Dendritic cell treated with granulocyte-macrophage colony-stimulating factor and Interleukin-4, amounts not matched to agents 40 ng/mL and 50 ng/mL, for 4 days (primary cell): ENCODE results near the gene FBN2.
"Not testable (repeated sequence)": the region's sequence is repeated elsewhere in the genome, so short reads cannot be mapped to it uniquely, and the experiment has no call there.

Source experiments
- H3K27ac Mint-ChIP-seq: one replicate; pipeline ENCODE4 v1.8.0; 2022; ENCODE audit warnings: mild to moderate bottlenecking, mixed read lengths
- H3K27me3 Mint-ChIP-seq: one replicate; pipeline ENCODE4 v1.8.0; 2022; ENCODE audit warnings: mild to moderate bottlenecking, mixed read lengths
- H3K36me3 Mint-ChIP-seq: one replicate; pipeline ENCODE4 v1.8.0; 2022; ENCODE audit warnings: low read depth, mixed read lengths
- H3K4me1 Mint-ChIP-seq: one replicate; pipeline ENCODE4 v1.8.0; 2022; ENCODE audit warnings: low read depth, mixed read lengths
- H3K4me3 Mint-ChIP-seq: one replicate; pipeline ENCODE4 v1.8.0; 2022; ENCODE audit warnings: mild to moderate bottlenecking, moderate library complexity, mixed read lengths
- H3K9me3 Mint-ChIP-seq: one replicate; pipeline ENCODE4 v1.8.0; 2022; ENCODE audit warnings: mixed read lengths
- intact Hi-C: fragments of 100-400 bp; cut with micrococcal nuclease; formaldehyde crosslinking; loops from one replicate; pipeline ENCODE4 v1.15.0; 2022

FBN2 gene

DNA sequence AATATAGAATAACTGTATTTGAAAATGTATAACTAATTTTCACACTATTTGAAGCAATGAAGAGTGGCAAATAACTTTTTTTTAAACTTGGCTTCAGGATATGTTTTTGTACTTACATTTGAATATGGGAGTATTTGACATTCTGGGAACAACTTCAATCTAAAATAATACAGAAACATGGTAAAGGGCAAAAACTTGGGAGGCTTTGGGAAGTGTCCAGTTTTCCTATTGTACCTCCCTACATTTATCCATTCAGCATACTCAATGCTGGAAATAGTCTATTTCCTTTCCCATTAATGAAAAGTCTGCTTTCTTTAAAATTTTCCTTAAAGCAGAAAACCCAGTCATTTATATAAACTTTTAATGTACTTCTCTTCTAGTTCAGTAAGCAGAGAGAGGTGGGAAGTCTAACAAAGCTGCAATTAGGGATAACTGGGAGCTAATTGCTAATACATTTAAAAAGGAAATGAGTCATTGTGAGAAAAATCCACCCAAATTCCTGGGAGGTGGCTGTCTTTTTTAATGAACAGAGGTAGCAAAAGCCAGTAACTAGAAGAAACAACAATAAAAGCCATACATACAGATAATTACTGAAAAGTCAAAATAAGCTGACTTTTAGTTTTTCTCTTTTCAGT, 128.8 kb downstream of the FBN2 start:
- Mint-ChIP-seq H3K27me3 (no peaks in the 10 kb centered on the region), H3K9me3 (peaks cover 8% of the 10 kb centered on the region), H3K4me3 (no peak overlapping the region), H3K36me3 (peaks cover 7% of the 10 kb centered on the region), H3K4me1 (no peaks in the 10 kb centered on the region), H3K27ac (no peak overlapping the region)
- intact Hi-C loops, result no loop called here

DNA sequence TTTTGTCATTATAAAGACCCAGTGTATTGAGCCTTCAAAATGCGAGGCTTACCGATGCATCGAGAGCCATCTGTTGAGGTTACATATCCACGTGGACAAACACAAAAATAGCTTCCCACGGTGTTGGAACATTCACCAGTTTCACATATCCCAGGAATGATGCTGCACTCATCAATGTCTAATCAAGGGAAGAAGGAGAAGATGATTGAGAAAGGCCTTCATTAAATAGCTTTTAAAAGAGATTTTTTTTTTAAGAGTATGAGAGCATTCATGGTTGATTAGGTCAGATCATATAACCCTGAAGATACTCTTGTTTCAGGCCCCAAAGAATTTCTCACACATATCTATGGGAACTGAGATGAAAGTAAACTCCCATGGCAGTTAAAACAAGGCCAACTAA, 129.4 kb downstream of the FBN2 start:
- no peaks in the 10 kb centered on the region for H3K27me3 Mint-ChIP-seq
- peaks cover 8% of the 10 kb centered on the region for H3K9me3 Mint-ChIP-seq
- H3K36me3 Mint-ChIP-seq, result peaks cover 7% of the 10 kb centered on the region
- intact Hi-C loops, result no loop called here
- no peak overlapping the region for H3K27ac Mint-ChIP-seq
- H3K4me3 Mint-ChIP-seq, result no peak overlapping the region
- no peaks in the 10 kb centered on the region for H3K4me1 Mint-ChIP-seq

DNA sequence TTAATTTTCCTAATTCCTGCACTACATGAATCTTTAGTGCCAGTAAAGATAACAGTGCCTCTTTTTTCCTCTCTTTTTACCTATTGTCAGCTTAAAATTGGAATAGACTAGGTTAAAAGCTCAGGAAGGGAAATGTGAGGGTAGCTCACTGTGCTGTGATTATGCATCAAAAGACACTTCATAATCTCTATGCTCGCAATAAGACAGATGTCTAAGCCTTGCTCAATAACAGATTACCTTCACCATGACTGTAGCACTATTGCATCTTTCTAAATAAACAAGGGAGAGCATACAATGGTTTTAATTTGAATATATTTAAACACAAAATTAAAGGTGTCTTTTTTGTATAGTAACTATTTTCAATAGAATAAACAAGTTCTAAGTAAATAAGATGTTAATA, 130.1 kb downstream of the FBN2 start:
- Mint-ChIP-seq H3K27me3 (no peaks in the 10 kb centered on the region), H3K4me1 (no peaks in the 10 kb centered on the region), H3K27ac (no peak overlapping the region), H3K9me3 (peaks cover 2% of the 10 kb centered on the region), H3K36me3 (peaks cover 7% of the 10 kb centered on the region), H3K4me3 (no peak overlapping the region)
- intact Hi-C loops, result no loop called here

DNA sequence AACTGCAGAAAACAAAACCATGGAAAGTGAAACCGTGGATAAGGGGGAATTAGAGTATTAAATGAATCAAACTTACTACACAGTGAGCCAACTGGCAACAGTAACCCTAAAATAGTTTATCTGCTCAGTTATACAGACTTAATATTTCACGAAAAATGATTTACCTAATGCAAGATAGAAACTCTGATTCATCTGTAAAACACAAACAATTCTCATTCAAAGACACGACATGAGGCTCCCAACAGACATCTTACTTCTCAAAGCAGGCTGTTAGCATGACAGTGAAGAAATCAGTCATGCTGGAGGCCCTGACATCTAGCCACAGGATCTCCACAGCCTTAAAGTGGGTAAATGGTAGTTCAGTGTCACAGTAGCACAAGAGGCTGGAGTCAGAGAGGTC, 131.2 kb downstream of the FBN2 start:
- H3K27me3 Mint-ChIP-seq, result no peaks in the 10 kb centered on the region
- intact Hi-C loops, result no loop called here
- no peaks in the 10 kb centered on the region for H3K9me3 Mint-ChIP-seq
- H3K36me3 Mint-ChIP-seq, result peaks cover 7% of the 10 kb centered on the region
- H3K4me1 Mint-ChIP-seq, result no peaks in the 10 kb centered on the region
- H3K4me3 Mint-ChIP-seq, result no peak overlapping the region
- H3K27ac Mint-ChIP-seq, result no peak overlapping the region

DNA sequence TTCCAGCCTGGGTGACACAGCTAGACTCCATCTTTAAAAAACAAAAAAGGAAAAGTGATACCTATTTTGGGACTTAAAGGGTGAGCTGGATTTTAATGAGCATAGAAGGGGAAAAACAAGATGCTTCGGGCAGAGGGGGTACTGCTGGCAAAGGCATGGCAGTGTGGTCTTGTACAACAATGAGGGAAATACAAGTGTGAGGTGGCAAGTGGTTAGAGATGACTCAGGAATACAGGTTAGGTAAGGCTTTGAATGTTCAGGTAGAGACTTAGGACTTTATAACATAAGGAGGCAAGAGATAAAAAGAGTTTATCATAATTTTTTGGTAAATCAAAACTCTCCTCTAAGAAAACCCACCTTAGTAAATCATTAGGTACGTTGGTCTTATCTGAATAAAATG, 132.9 kb downstream of the FBN2 start:
- Mint-ChIP-seq H3K36me3 (no peaks in the 10 kb centered on the region), H3K4me3 (no peak overlapping the region), H3K4me1 (no peaks in the 10 kb centered on the region), H3K27ac (no peak overlapping the region), H3K9me3 (no peaks in the 10 kb centered on the region), H3K27me3 (no peaks in the 10 kb centered on the region)
- intact Hi-C loops, result no loop called here

DNA sequence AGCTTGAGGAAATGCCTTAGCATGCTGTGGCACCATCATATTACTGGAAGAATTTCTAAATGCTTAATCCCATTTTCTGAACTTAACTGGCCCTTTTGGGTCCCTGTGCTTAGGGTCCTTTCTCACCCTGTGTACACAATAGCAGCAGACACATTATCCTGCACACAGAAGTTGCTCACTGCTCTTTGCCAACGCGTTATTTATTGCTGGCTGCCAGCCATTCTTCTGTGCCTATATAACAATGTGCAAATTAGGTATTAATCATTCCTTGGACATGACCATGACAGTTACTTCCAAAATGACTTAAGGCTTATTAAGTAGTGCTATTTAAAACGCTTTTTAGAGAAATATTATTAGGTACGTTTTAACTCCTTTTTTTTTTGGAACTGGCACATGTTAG, 134.7 kb downstream of the FBN2 start:
- intact Hi-C loops, result no loop called here
- H3K27me3 Mint-ChIP-seq, result no peaks in the 10 kb centered on the region
- no peaks in the 10 kb centered on the region for H3K36me3 Mint-ChIP-seq
- peaks cover 17% of the 10 kb centered on the region for H3K9me3 Mint-ChIP-seq
- H3K4me3 Mint-ChIP-seq, result no peak overlapping the region
- no peaks in the 10 kb centered on the region for H3K4me1 Mint-ChIP-seq
- no peak overlapping the region for H3K27ac Mint-ChIP-seq

DNA sequence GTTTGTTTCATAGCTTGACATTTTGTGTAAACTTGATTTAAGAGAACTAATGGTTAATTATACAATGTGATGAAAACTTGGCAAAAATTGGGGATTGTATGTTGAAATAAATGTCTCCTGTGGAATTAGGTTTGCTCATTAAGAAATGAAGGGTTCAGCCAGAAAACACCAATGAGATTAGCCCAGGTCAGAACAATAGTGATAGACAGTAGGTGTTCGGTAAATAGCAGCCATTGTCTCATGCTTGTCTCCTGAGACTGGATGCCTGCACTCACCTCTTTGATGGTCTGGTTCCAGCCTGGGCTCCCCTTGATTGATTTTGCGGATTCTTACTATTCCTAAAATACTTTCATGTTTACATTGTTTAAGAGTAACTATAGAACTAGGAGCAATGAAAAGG, 135.5 kb downstream of the FBN2 start:
- Mint-ChIP-seq H3K27me3 (no peaks in the 10 kb centered on the region), H3K4me1 (no peaks in the 10 kb centered on the region), H3K9me3 (peaks cover 17% of the 10 kb centered on the region), H3K27ac (no peak overlapping the region), H3K36me3 (no peaks in the 10 kb centered on the region), H3K4me3 (no peak overlapping the region)
- intact Hi-C loops, result no loop called here

DNA sequence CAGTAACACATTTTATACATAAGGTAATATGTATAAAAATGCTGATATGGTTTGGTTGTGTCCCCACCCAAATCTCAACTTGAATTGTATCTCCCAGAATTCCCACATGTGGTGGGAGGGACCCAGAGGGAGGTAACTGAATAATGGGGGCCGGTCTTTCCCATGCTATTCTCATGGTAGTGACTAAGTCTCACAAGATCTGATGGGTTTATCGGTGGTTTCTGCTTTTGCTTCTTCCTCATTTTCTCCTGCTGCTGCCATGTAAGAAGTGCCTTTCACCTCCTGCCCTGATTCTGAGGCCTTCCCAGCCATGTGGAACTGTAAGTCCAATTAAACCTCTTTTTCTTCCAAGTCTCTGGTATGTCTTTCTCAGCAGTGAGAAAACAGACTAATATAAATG, 137.3 kb downstream of the FBN2 start:
- H3K9me3 Mint-ChIP-seq, result peaks cover 17% of the 10 kb centered on the region
- intact Hi-C loops, result not testable (repeated sequence)

DNA sequence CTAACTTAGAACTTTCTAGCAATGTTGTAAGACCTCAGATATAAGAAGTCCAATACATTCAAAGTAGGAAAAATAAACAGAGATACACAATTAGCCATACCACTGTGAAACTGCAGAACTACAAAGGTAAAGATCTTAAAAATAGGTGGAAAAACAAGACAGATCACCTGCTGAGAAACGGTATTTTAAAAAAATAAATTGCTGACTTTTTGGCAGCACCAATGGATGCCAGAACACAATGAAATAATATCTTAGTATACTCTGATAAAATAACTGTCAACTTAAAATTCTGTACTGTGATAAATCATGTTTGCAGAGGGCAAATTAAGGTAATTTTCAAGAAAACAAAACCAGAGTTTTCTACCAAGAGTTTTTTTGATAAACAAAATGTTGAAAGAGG, 138.9 kb downstream of the FBN2 start:
- H3K27me3 Mint-ChIP-seq, result no peaks in the 10 kb centered on the region
- intact Hi-C loops, result no loop called here
- no peak overlapping the region for H3K27ac Mint-ChIP-seq
- peaks cover 17% of the 10 kb centered on the region for H3K9me3 Mint-ChIP-seq
- H3K4me3 Mint-ChIP-seq, result no peak overlapping the region
- no peaks in the 10 kb centered on the region for H3K4me1 Mint-ChIP-seq
- no peaks in the 10 kb centered on the region for H3K36me3 Mint-ChIP-seq

More for the DNA sequence above, 137.3 kb downstream of the FBN2 start:
- H3K36me3 Mint-ChIP-seq, H3K27me3 Mint-ChIP-seq, H3K4me3 Mint-ChIP-seq, H3K4me1 Mint-ChIP-seq, H3K27ac Mint-ChIP-seq: not testable (repeated sequence)

DNA sequence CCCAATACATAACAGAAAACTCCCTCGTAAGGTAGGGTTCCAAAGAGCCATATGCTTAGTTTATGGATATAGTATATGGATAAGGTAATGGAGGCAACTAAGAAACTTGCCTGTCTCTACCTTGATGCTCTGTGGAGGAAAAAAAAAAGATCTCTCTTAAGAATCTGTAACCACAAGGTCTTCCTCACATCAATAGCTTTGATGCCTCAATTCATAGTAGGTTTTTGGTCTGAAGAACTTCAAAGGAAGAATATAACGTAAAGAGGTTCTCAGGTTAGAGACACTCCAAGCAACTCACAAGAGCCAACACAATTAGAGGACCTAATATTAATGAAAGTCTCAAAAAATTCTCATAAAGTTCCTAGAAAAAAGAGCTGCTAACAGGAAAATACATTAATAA, 140.2 kb downstream of the FBN2 start:
- Mint-ChIP-seq H3K27me3 (no peaks in the 10 kb centered on the region), H3K27ac (no peak overlapping the region), H3K4me1 (no peaks in the 10 kb centered on the region), H3K36me3 (no peaks in the 10 kb centered on the region), H3K4me3 (no peak overlapping the region), H3K9me3 (peaks cover 17% of the 10 kb centered on the region)
- intact Hi-C loops, result no loop called here

DNA sequence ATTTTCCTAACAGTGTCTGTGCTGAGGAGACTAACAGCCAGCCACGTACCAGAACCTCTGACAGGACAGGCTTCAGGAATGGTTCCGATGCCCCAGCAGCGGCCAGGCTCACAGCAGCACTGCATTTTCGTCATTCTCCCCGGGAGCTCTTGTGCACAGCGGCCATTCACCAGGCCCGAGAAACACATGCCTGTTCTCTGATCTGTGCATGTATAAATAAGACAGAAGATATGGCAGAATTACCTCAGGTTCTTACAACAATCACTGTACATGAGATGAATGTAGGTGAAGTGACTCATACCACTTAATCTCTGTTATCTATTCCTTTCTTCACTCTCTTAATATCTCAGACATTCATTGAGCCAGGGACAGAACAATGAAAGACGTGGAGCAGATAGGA, 143.0 kb downstream of the FBN2 start:
- H3K36me3 Mint-ChIP-seq, result peaks cover under 1% of the 10 kb centered on the region
- H3K27ac Mint-ChIP-seq, result no peak overlapping the region
- no peaks in the 10 kb centered on the region for H3K27me3 Mint-ChIP-seq
- no peaks in the 10 kb centered on the region for H3K4me1 Mint-ChIP-seq
- no peak overlapping the region for H3K4me3 Mint-ChIP-seq
- intact Hi-C loops, result no loop called here
- peaks cover 17% of the 10 kb centered on the region for H3K9me3 Mint-ChIP-seq

DNA sequence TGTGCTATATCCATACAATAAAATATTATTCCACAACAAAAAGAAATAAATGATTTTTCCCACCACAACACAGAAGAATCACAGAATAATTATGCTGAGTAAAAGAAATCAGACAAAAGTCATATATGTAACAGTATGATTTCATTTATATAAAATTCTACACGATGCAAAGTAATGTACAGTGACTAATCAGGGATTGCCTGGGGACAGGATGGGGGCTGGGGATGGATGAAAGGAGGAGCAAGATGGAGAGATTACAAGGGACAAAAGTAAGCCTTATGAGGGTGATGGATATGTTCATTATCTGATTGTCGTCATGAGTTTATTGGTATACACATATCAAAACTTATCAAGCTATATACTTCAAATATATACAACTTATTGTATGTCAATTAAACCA, 154.0 kb downstream of the FBN2 start:
- intact Hi-C loops, result no loop called here
- Mint-ChIP-seq H3K9me3 (peaks cover 18% of the 10 kb centered on the region), H3K4me3 (no peak overlapping the region), H3K4me1 (no peaks in the 10 kb centered on the region), H3K27ac (no peak overlapping the region), H3K36me3 (no peaks in the 10 kb centered on the region), H3K27me3 (no peaks in the 10 kb centered on the region)

DNA sequence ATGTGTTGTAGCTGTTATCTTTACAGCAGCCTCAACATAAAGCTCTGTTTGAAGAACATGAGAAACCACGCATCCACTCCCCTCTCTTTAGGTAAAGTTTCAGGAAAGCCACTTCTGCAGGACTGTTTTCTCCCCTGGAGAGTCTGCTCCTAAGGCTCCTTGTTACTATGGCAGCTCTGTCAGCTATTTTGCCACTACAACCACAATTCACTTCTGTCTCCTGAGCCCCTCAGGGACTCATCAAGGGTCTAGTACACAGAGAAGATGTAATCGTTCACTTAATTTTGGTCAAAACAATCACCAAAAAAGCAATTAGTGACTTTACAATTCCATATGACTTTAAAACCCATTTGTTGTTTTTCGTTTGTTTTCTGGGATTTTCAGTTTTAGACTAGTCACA, 157.7 kb downstream of the FBN2 start:
- Mint-ChIP-seq H3K9me3 (no peaks in the 10 kb centered on the region), H3K27me3 (no peaks in the 10 kb centered on the region), H3K36me3 (no peaks in the 10 kb centered on the region), H3K4me1 (no peaks in the 10 kb centered on the region), H3K27ac (no peak overlapping the region), H3K4me3 (no peak overlapping the region)
- intact Hi-C loops, result no loop called here

DNA sequence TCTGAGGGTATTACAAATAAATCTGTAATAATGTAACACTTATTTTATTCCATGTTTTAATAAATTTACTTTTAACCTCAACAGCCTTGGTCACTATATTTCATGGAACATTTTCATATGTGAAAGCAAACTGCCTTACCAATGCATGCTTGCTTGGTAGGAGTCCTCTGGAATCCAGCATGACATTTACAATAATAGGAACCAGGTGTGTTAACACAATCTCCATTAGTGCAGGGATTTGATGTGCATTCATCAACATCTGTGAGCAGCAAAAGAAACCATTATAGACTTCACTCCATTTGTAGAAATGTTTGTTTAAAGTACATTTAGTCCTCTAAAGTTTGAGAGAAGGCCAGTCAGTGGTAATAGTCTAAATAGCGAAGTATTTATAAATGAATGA, 159.4 kb downstream of the FBN2 start:
- intact Hi-C loops, result no loop called here
- no peaks in the 10 kb centered on the region for H3K4me1 Mint-ChIP-seq
- no peaks in the 10 kb centered on the region for H3K27me3 Mint-ChIP-seq
- no peak overlapping the region for H3K4me3 Mint-ChIP-seq
- H3K36me3 Mint-ChIP-seq, result no peaks in the 10 kb centered on the region
- no peaks in the 10 kb centered on the region for H3K9me3 Mint-ChIP-seq
- H3K27ac Mint-ChIP-seq, result no peak overlapping the region

DNA sequence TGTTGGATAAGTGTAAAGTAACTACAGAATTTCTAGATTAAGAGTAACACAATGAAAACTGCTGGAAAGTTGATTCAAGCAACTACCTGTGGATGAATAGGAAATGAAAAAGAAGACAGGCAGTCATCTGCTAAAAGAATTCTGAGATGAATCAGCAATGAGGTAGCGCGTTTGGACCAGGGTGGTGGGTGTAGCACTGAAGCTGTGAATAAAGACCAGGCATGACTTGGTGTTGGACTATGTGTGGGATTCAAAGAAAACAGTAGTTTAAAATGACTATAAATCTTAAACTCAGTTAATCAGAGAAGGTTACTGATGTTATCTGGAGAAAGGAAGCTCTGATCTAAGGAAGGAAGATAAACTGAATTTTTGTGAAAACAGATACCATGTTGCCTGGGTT, 159.8 kb downstream of the FBN2 start:
- Mint-ChIP-seq H3K4me1 (no peaks in the 10 kb centered on the region), H3K9me3 (no peaks in the 10 kb centered on the region), H3K27me3 (no peaks in the 10 kb centered on the region), H3K36me3 (no peaks in the 10 kb centered on the region), H3K27ac (no peak overlapping the region), H3K4me3 (no peak overlapping the region)
- intact Hi-C loops, result no loop called here
